ENCODE results near the gene NPTN. TPM values are rescaled to one million over a fixed set of nuclear protein-coding genes. Genes with fewer than 3 reads are reported as not detected.

The NPTN gene
- polyA plus RNA-seq, 3 donors: 86.5 to 137 (median 88.0) TPM

GRCh38 chr15:73575636-73576247, 57.4 kb downstream of the NPTN start:
- no peaks in the 10 kb centered on the region for H3K4me1 ChIP-seq (ENCODE audit: control insufficient read depth in 1 of 2, insufficient read depth in 2 of 2, low read length in 2 of 2)
- H3K79me2 ChIP-seq (ENCODE audit: insufficient read depth, low read length): no peaks in the 10 kb centered on the region
- H3K27ac ChIP-seq (ENCODE audit: low read depth in 1 of 2, low read length in 2 of 2): no peak overlapping the region
- Mint-ChIP-seq H3K27me3 (ENCODE audit: low read depth in 3 of 3) (peaks cover 0 to 2% (median 0%) of the 10 kb centered on the region in 3 donors), H3K27ac (peak overlapping the region in 1 of 7 donors; percentile 32), H3K4me3 (no peak overlapping the region), H3K9me3 (no peaks in the 10 kb centered on the region), H3K36me3 (peaks cover 80 to 93% of the 10 kb centered on the region in 2 donors), H3K4me1 (no peaks in the 10 kb centered on the region)
- H3K4me2 ChIP-seq (replicated peaks; ENCODE audit: extremely low read depth, low read length, poor library complexity, severe bottlenecking): no peak overlapping the region
- WGBS (ENCODE audit: insufficient coverage): 36% methylated on average over 1 of the region's 3 CpGs
- no peak overlapping the region for H2AFZ ChIP-seq (ENCODE audit: insufficient read depth, low read depth, low read length, poor library complexity, severe bottlenecking)
- H3K9ac ChIP-seq (ENCODE audit: insufficient read depth, low read length, poor library complexity, severe bottlenecking): no peak overlapping the region
- H3K4me3 ChIP-seq (replicated peaks in 1 of 3; ENCODE audit: low read depth in 2 of 3, low read length in 3 of 3): no peak overlapping the region
- no peaks in the 10 kb centered on the region for H3K27me3 ChIP-seq (ENCODE audit: control insufficient read depth in 2 of 2, insufficient read depth in 2 of 2, low read length in 2 of 2)
- H4K20me1 ChIP-seq (ENCODE audit: insufficient read depth, low read length): peaks cover 74% of the 10 kb centered on the region
- no peak for TF ChIP-seq CTCF (IDR thresholded peaks at IDR 0.05)
- DNase-seq: no peak
- no peaks in the 10 kb centered on the region for H3K9me3 ChIP-seq (replicated peaks in 1 of 2; ENCODE audit: control insufficient read depth in 1 of 2, insufficient read depth in 1 of 2, low read length in 2 of 2)
- peaks cover 79 to 94% of the 10 kb centered on the region in 2 donors for H3K36me3 ChIP-seq (replicated peaks in 1 of 2; ENCODE audit: control insufficient read depth in 1 of 2, insufficient read depth in 2 of 2, low read length in 2 of 2)
- intact Hi-C loops (cut with micrococcal nuclease): no loop called here

- Histone ChIP-seq H3K79me2 (ENCODE audit: insufficient read depth, low read length) (no peaks in the 10 kb centered on the region), H4K20me1 (ENCODE audit: insufficient read depth, low read length) (peaks cover 80% of the 10 kb centered on the region), H3K4me3 (replicated peaks in 1 of 3; ENCODE audit: low read depth in 2 of 3, low read length in 3 of 3) (no peak overlapping the region), H3K27ac (ENCODE audit: low read depth in 1 of 2, low read length in 2 of 2) (no peak overlapping the region), H3K4me1 (ENCODE audit: control insufficient read depth in 1 of 2, insufficient read depth in 2 of 2, low read length in 2 of 2) (no peaks in the 10 kb centered on the region), H3K4me2 (replicated peaks; ENCODE audit: extremely low read depth, low read length, poor library complexity, severe bottlenecking) (no peak overlapping the region), H2AFZ (ENCODE audit: insufficient read depth, low read depth, low read length, poor library complexity, severe bottlenecking) (no peak overlapping the region), H3K36me3 (replicated peaks in 1 of 2; ENCODE audit: control insufficient read depth in 1 of 2, insufficient read depth in 2 of 2, low read length in 2 of 2) (peaks cover 88 to 100% of the 10 kb centered on the region in 2 donors), H3K9me3 (replicated peaks in 1 of 2; ENCODE audit: control insufficient read depth in 1 of 2, insufficient read depth in 1 of 2, low read length in 2 of 2) (no peaks in the 10 kb centered on the region), H3K9ac (ENCODE audit: insufficient read depth, low read length, poor library complexity, severe bottlenecking) (no peak overlapping the region), H3K27me3 (ENCODE audit: control insufficient read depth in 2 of 2, insufficient read depth in 2 of 2, low read length in 2 of 2) (no peaks in the 10 kb centered on the region)
- Mint-ChIP-seq H3K27me3 (ENCODE audit: low read depth in 3 of 3) (peaks cover 0 to 2% (median 0%) of the 10 kb centered on the region in 3 donors), H3K9me3 (no peaks in the 10 kb centered on the region), H3K27ac (peak overlapping the region in 2 of 7 donors; percentile 11 to 61), H3K4me3 (no peak overlapping the region), H3K4me1 (no peaks in the 10 kb centered on the region), H3K36me3 (peaks cover 87 to 99% of the 10 kb centered on the region in 2 donors)
- no peak for TF ChIP-seq CTCF (IDR thresholded peaks at IDR 0.05)
- intact Hi-C loops (cut with micrococcal nuclease): no loop called here
- DNase-seq: no peak
- 86% methylated on average over 1 of the region's 9 CpGs for WGBS (ENCODE audit: insufficient coverage)
Observed at GRCh38 chr15:73573572-73573971, 59.6 kb downstream of the NPTN start.

Measured in CD14-positive monocyte (primary cell).